ENCODE data around the gene PLEKHA6.

PLEKHA6 gene

GRCh38 chr1:204359474-204360255 is at the start of gene PLEKHA6:
Gene PLEKHA6 (minus strand): TSS chr1:204359929. CDS start chr1:204273727, 86,202 bp downstream.
- in situ Hi-C loops (cut with MboI; ENCODE audit: low sequenced_read_pairs) = loop anchor here (25.0 kb wide), 2 partner anchors 197 to 1097 kb away; partner anchors contain the start of genes ETNK2 and REN

GRCh38 chr1:204409123-204409522 is 49.4 kb upstream of the PLEKHA6 start:
- in situ Hi-C loops (cut with MboI; ENCODE audit: low sequenced_read_pairs) = no loop called here

- in situ Hi-C loops (cut with MboI; ENCODE audit: low sequenced_read_pairs) = no loop called here
These were observed 48.9 kb upstream of the PLEKHA6 start for GRCh38 chr1:204408602-204409001.

GRCh38 chr1:204408074-204408507 is 48.4 kb upstream of the PLEKHA6 start:
- in situ Hi-C loops (cut with MboI; ENCODE audit: low sequenced_read_pairs) = no loop called here

- in situ Hi-C loops (cut with MboI; ENCODE audit: low sequenced_read_pairs) = no loop called here
These were observed 47.7 kb upstream of the PLEKHA6 start for GRCh38 chr1:204407295-204407971.

- in situ Hi-C loops (cut with MboI; ENCODE audit: low sequenced_read_pairs) = no loop called here
These were observed 46.9 kb upstream of the PLEKHA6 start for GRCh38 chr1:204406621-204407020.

- in situ Hi-C loops (cut with MboI; ENCODE audit: low sequenced_read_pairs) = no loop called here
These were observed 46.3 kb upstream of the PLEKHA6 start for GRCh38 chr1:204405988-204406387.

GRCh38 chr1:204404629-204405028 is 44.9 kb upstream of the PLEKHA6 start:
- in situ Hi-C loops (cut with MboI; ENCODE audit: low sequenced_read_pairs) = no loop called here

- in situ Hi-C loops (cut with MboI; ENCODE audit: low sequenced_read_pairs) = no loop called here
These were observed 42.7 kb upstream of the PLEKHA6 start for GRCh38 chr1:204402391-204402790.

- in situ Hi-C loops (cut with MboI; ENCODE audit: low sequenced_read_pairs) = no loop called here
These were observed 42.0 kb upstream of the PLEKHA6 start for GRCh38 chr1:204401730-204402129.

- in situ Hi-C loops (cut with MboI; ENCODE audit: low sequenced_read_pairs) = no loop called here
These were observed 41.3 kb upstream of the PLEKHA6 start for GRCh38 chr1:204400882-204401510.

- in situ Hi-C loops (cut with MboI; ENCODE audit: low sequenced_read_pairs) = no loop called here
These were observed 38.7 kb upstream of the PLEKHA6 start for GRCh38 chr1:204398197-204399125.

- in situ Hi-C loops (cut with MboI; ENCODE audit: low sequenced_read_pairs) = no loop called here
These were observed 36.4 kb upstream of the PLEKHA6 start for GRCh38 chr1:204396015-204396583.

- in situ Hi-C loops (cut with MboI; ENCODE audit: low sequenced_read_pairs) = no loop called here
These were observed 31.9 kb upstream of the PLEKHA6 start for GRCh38 chr1:204391629-204392028.

GRCh38 chr1:204390751-204391466 is 31.2 kb upstream of the PLEKHA6 start:
- in situ Hi-C loops (cut with MboI; ENCODE audit: low sequenced_read_pairs) = no loop called here

- in situ Hi-C loops (cut with MboI; ENCODE audit: low sequenced_read_pairs) = no loop called here
These were observed 26.0 kb upstream of the PLEKHA6 start for GRCh38 chr1:204385727-204386126.

GRCh38 chr1:204384636-204385352 is 25.1 kb upstream of the PLEKHA6 start:
- in situ Hi-C loops (cut with MboI; ENCODE audit: low sequenced_read_pairs) = no loop called here

- in situ Hi-C loops (cut with MboI; ENCODE audit: low sequenced_read_pairs) = no loop called here
These were observed 23.6 kb upstream of the PLEKHA6 start for GRCh38 chr1:204383163-204383904.
